Lower leg skin (tissue), 4 donors: ENCODE results near the gene CREG1. TPM values are rescaled to one million over a fixed set of nuclear protein-coding genes. Genes with fewer than 3 reads are reported as not detected.

ENCODE experiments used
- DNase-seq, 2 donors: peaks; one replicate each; pipeline ENCODE4 v3.0.0-alpha.2; 2019; ENCODE audit warnings: low spot score in 2 of 2
- H3K4me3 ChIP-seq: fragments of 200-600 bp; sonication (generic); 2 replicates; pipeline ENCODE4 v1.5.1; 2017; ENCODE audit warnings: mild to moderate bottlenecking, low read depth; ENCODE audit not compliant: poor library complexity, severe bottlenecking
- CTCF ChIP-seq, 3 donors: fragments of 450-650 bp; IDR thresholded peaks; one replicate each; pipeline ENCODE4 v1.5.1; 2016; ENCODE audit warnings: antibody characterized with exemption in 3 of 3, mild to moderate bottlenecking in 3 of 3, moderate library complexity in 2 of 3
- POLR2A ChIP-seq, 2 donors: fragments of 450-650 bp; IDR thresholded peaks; one replicate each; pipeline ENCODE4 v1.6.1; 2016 to 2017; ENCODE audit warnings: antibody characterized with exemption in 2 of 2, mild to moderate bottlenecking in 1 of 2, moderate library complexity in 1 of 2
- WGBS, 2 donors: methylation state at CpG; one replicate each; pipeline ENCODE4 v1.1.5; 2018; 5-methylcytosine and 5-hydroxymethylcytosine counted together
- intact Hi-C: fragments of 100-400 bp; cut with DNase I; formaldehyde crosslinking; loops from one replicate; pipeline ENCODE4 v1.15.0; 2023; ENCODE audit warnings: low total_unique reads
- total RNA-seq, 4 donors: library from RNA; depleted of rRNA; stranded (reverse); fragments of >200 nt; gene quantifications; one replicate each; pipeline ENCODE4 v1.1.0, GENCODE V29; 2016

CREG1 gene
- total RNA-seq, 4 donors from 2014 or later: 196 to 467 (median 339) TPM

- no peak for DNase-seq
- TF ChIP-seq POLR2A (IDR thresholded peaks at IDR 0.05) (no peak), CTCF (IDR thresholded peaks at IDR 0.05) (no peak)
- no peak overlapping the region for H3K4me3 ChIP-seq
- WGBS, 2 donors: 81 to 83% methylated on average over 19 of the region's 19 CpGs
- intact Hi-C loops: no loop called here
These were observed 36.9 kb downstream of the CREG1 start for GRCh38 chr1:167516404-167517388.

GRCh38 chr1:167515893-167516321 is 37.7 kb downstream of the CREG1 start:
- no peak for DNase-seq
- WGBS, 2 donors: 86% methylated on average over 4 of the region's 4 CpGs
- intact Hi-C loops: no loop called here
- no peak overlapping the region for H3K4me3 ChIP-seq
- TF ChIP-seq CTCF (IDR thresholded peaks at IDR 0.05) (no peak), POLR2A (IDR thresholded peaks at IDR 0.05) (no peak)

DNA sequence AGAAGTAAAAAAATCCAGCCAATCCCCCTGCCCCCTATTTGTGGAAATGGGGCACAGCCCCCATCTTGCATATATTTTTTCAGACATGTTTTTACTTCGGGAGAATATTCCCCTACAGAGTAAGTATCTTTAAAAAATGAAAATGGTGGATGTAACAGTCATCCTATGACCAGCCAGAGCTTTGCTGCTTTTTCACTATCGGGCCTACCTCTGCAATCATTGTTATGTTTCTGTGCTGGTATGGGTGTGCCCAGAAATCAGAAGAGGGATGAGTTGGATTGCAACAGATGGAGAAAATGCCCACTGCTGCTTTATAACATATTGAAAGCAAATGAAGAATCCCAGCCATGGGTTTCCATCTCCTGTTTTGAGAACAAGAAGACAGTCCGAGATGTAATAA is 38.1 kb downstream of the CREG1 start:
- 92 to 93% methylated on average over 3 of the region's 3 CpGs for WGBS, 2 donors
- H3K4me3 ChIP-seq: no peak overlapping the region
- DNase-seq: no peak
- TF ChIP-seq CTCF (IDR thresholded peaks at IDR 0.05) (no peak), POLR2A (IDR thresholded peaks at IDR 0.05) (no peak)
- intact Hi-C loops: no loop called here

- H3K4me3 ChIP-seq: no peak overlapping the region
- DNase-seq: no peak
- no peak for TF ChIP-seq POLR2A (IDR thresholded peaks at IDR 0.05)
- no peak for TF ChIP-seq CTCF (IDR thresholded peaks at IDR 0.05)
- intact Hi-C loops: no loop called here
- WGBS, 2 donors: 88 to 90% methylated on average over 9 of the region's 9 CpGs
These were observed 39.3 kb downstream of the CREG1 start for GRCh38 chr1:167514288-167514687.

- TF ChIP-seq CTCF (IDR thresholded peaks at IDR 0.05): no peak
- no peak for TF ChIP-seq POLR2A (IDR thresholded peaks at IDR 0.05)
- DNase-seq: no peak
- WGBS, 2 donors: 42 to 52% methylated on average over 7 of the region's 7 CpGs
- intact Hi-C loops: no loop called here
- no peak overlapping the region for H3K4me3 ChIP-seq
These were observed 41.4 kb downstream of the CREG1 start for GRCh38 chr1:167512046-167512654.
